SU-DHL-6 (cell line): ENCODE measurements around the gene SELENOV.

Source experiments
- H2AFZ ChIP-seq: fragments of 200-600 bp; sonication (generic); 2 replicates; pipeline ENCODE4 v1.6.1; 2014; ENCODE audit warnings: low read depth, mild to moderate bottlenecking, moderate library complexity, mixed read lengths, antibody characterized with exemption, low read length; ENCODE audit not compliant: severe bottlenecking
- H3F3A ChIP-seq: fragments of 200-600 bp; shearing (Covaris generic); 2 replicates; pipeline ENCODE4 v1.6.0; 2016; ENCODE audit warnings: antibody characterized with exemption, mild to moderate bottlenecking; ENCODE audit not compliant: insufficient read depth
- H3K27ac ChIP-seq: fragments of 200-600 bp; sonication (generic); 2 replicates; pipeline ENCODE4 v1.5.1; 2016; ENCODE audit warnings: low read depth, mild to moderate bottlenecking, low read length, moderate library complexity, mixed read lengths
- H3K27me3 ChIP-seq: fragments of 200-600 bp; sonication (generic), shearing (Covaris generic); 2 replicates; pipeline ENCODE4 v1.6.0; 2014; ENCODE audit warnings: mild to moderate bottlenecking, low read length
- H3K36me3 ChIP-seq: fragments of 200-600 bp; sonication (generic); 2 replicates; pipeline ENCODE4 v1.6.1; 2014; ENCODE audit warnings: mild to moderate bottlenecking, low read length, mixed read lengths
- H3K4me2 ChIP-seq: fragments of 300-600, 200-600 bp; shearing (Covaris generic), sonication (generic); 2 replicates; pipeline ENCODE4 v1.6.0; 2014; ENCODE audit warnings: low read length, low read depth, mild to moderate bottlenecking; ENCODE audit not compliant: poor library complexity, severe bottlenecking
- H3K4me3 ChIP-seq: fragments of 200-600 bp; sonication (generic); 2 replicates; pipeline ENCODE4 v1.5.1; 2014; ENCODE audit warnings: antibody characterized with exemption, low read length, mild to moderate bottlenecking, mixed read lengths; ENCODE audit not compliant: insufficient read depth, poor library complexity, severe bottlenecking
- H3K79me2 ChIP-seq: fragments of 200-600 bp; sonication (generic); 2 replicates; pipeline ENCODE4 v1.6.1; 2014; ENCODE audit warnings: mild to moderate bottlenecking, low read length, moderate library complexity; ENCODE audit not compliant: insufficient read depth
- H3K9ac ChIP-seq: fragments of 200-600 bp; sonication (generic); 2 replicates; pipeline ENCODE4 v1.7.0; 2014; ENCODE audit warnings: mild to moderate bottlenecking, low read length
- H3K9me2 ChIP-seq: fragments of 200-600 bp; sonication (generic); replicated peaks from 2 replicates; pipeline ENCODE4 v1.6.1; 2014; ENCODE audit warnings: low read length; ENCODE audit not compliant: insufficient read depth
- H3K9me3 ChIP-seq: fragments of 200-600 bp; sonication (generic); 2 replicates; pipeline ENCODE4 v1.6.1; 2014; ENCODE audit warnings: low read length, mixed read lengths; ENCODE audit not compliant: insufficient read depth
- H4K20me1 ChIP-seq: fragments of 200-600 bp; sonication (generic); 2 replicates; pipeline ENCODE4 v1.6.1; 2014; ENCODE audit warnings: low read depth, mild to moderate bottlenecking, antibody characterized with exemption, low read length, moderate library complexity, mixed read lengths
- CTCF ChIP-seq: fragments of 200-600 bp; sonication (generic); IDR thresholded peaks from one replicate; pipeline ENCODE4 v1.5.1; 2017; ENCODE audit warnings: antibody characterized with exemption, mild to moderate bottlenecking, low read length, moderate library complexity; ENCODE audit not compliant: insufficient read depth, poor library complexity, severe bottlenecking
- EZH2phosphoT487 ChIP-seq: fragments of 200-600 bp; sonication (generic), shearing (Covaris generic); conservative IDR thresholded peaks from 2 replicates; pipeline ENCODE4 v1.6.1; 2018; ENCODE audit warnings: mild to moderate bottlenecking, antibody characterized with exemption, low read length, moderate library complexity, mixed read lengths

Gene SELENOV

GRCh38 chr19:39514840-39515550, at the start of gene SELENOV:
Gene SELENOV, plus strand, starts transcription at chr19:39515139. Its CDS starts 74 bp downstream, at chr19:39515213.
- Histone ChIP-seq H3K79me2 (no peaks in the 10 kb centered on the region), H3K27me3 (no peaks in the 10 kb centered on the region), H3K4me3 (no peak within 1 kb of the TSS), H2AFZ (no peak within 1 kb of the TSS), H3K9me3 (no peaks in the 10 kb centered on the region), H3K27ac (no peak within 1 kb of the TSS), H3K4me2 (no peak within 1 kb of the TSS), H3K9me2 (no peaks in the 10 kb centered on the region), H3K36me3 (no peaks in the 10 kb centered on the region), H3K9ac (no peak within 1 kb of the TSS), H4K20me1 (no peaks in the 10 kb centered on the region), H3F3A (no peaks in the 10 kb centered on the region)
- TF ChIP-seq EZH2phosphoT487 (no peak), CTCF (no peak)

- no peak overlapping the region for H2AFZ ChIP-seq
- H3K4me2 ChIP-seq: no peak overlapping the region
- no peaks in the 10 kb centered on the region for H3K9me3 ChIP-seq
- no peak overlapping the region for H3K9ac ChIP-seq
- H3K9me2 ChIP-seq: no peaks in the 10 kb centered on the region
- H4K20me1 ChIP-seq: no peaks in the 10 kb centered on the region
- no peak overlapping the region for H3K27ac ChIP-seq
- no peak overlapping the region for H3K4me3 ChIP-seq
- H3K79me2 ChIP-seq: peaks cover 7% of the 10 kb centered on the region; the same call in 1 of the 2 replicates
- no peaks in the 10 kb centered on the region for H3K27me3 ChIP-seq
- no peaks in the 10 kb centered on the region; the same call in 1 of the 2 replicates for H3K36me3 ChIP-seq
- TF ChIP-seq CTCF (no peak), EZH2phosphoT487 (no peak)
- no peaks in the 10 kb centered on the region for H3F3A ChIP-seq
Observed at GRCh38 chr19:39465956-39466747, 48.8 kb upstream of the SELENOV start.

GRCh38 chr19:39467941-39468340, 47.0 kb upstream of the SELENOV start:
- Histone ChIP-seq H3K9me3 (no peaks in the 10 kb centered on the region), H3K27ac (no peak overlapping the region), H3K4me2 (no peak overlapping the region), H3K79me2 (peaks cover 7% of the 10 kb centered on the region; the same call in 1 of the 2 replicates), H3K9ac (no peak overlapping the region), H3K27me3 (no peaks in the 10 kb centered on the region), H3K4me3 (no peak overlapping the region), H4K20me1 (no peaks in the 10 kb centered on the region), H2AFZ (no peak overlapping the region), H3F3A (no peaks in the 10 kb centered on the region), H3K36me3 (no peaks in the 10 kb centered on the region; the same call in 1 of the 2 replicates), H3K9me2 (no peaks in the 10 kb centered on the region)
- TF ChIP-seq CTCF (no peak), EZH2phosphoT487 (no peak)
